ENCODE measurements around the gene RRP1B.
A peak's percentile ranks its signal among the peaks of the same experiment; 100 is the strongest.

Gene RRP1B

DNA sequence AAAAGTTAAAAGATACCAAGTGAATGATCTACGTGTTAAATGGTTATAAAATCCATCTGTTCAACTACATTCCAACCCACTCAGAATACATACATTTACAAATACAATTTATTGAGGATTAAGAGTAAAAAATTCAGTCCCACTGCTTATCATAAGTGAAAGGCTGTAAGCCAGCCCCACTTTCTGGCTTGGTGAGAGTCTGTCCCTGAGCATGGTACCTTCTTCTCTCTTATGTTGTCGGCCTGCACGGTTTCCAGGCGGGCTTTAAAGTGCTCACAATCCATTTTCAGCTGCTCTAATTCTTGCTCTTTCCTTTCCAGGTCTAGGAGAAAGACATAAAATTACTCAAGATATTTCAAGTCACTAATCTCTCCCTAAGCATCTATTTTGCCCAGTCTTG lies 15.3 kb upstream of the RRP1B start:
- Histone ChIP-seq H3K4me3 (no peak overlapping the region), H3K36me3 (no peaks in the 10 kb centered on the region), H3K9me3 (no peaks in the 10 kb centered on the region), H3K27me3 (no peaks in the 10 kb centered on the region), H3K4me1 (peaks cover 0 to 23% (median 3%) of the 10 kb centered on the region in 4 donors), H3K27ac (peak overlapping the region in 1 of 2 donors; percentile 43)
- DNase-seq = no peak
- intact Hi-C loops (cut with DNase I; ENCODE audit: low total_unique reads) = no loop called here
- no peak for TF ChIP-seq CTCF (IDR thresholded peaks at IDR 0.05)

GRCh38 chr21:43644609-43645008 lies 14.8 kb upstream of the RRP1B start:
- Histone ChIP-seq H3K27me3 (no peaks in the 10 kb centered on the region), H3K36me3 (no peaks in the 10 kb centered on the region), H3K4me3 (no peak overlapping the region), H3K4me1 (peaks cover 0 to 23% (median 3%) of the 10 kb centered on the region in 4 donors), H3K9me3 (no peaks in the 10 kb centered on the region), H3K27ac (peak overlapping the region in 1 of 2 donors; percentile 43)
- intact Hi-C loops (cut with DNase I; ENCODE audit: low total_unique reads) = no loop called here
- no peak for TF ChIP-seq CTCF (IDR thresholded peaks at IDR 0.05)
- peak; percentile 29 to 74 for DNase-seq

- Histone ChIP-seq H3K4me3 (no peak overlapping the region), H3K4me1 (peaks cover 0 to 23% (median 3%) of the 10 kb centered on the region in 4 donors), H3K36me3 (no peaks in the 10 kb centered on the region), H3K9me3 (no peaks in the 10 kb centered on the region), H3K27ac (peak overlapping the region in 1 of 2 donors; percentile 43), H3K27me3 (no peaks in the 10 kb centered on the region)
- DNase-seq = peak; percentile 72 to 82
- intact Hi-C loops (cut with DNase I; ENCODE audit: low total_unique reads) = no loop called here
- peak; percentile 41 to 52 for TF ChIP-seq CTCF (IDR thresholded peaks at IDR 0.05)
Measured at GRCh38 chr21:43645136-43645891, 14.0 kb upstream of the RRP1B start.

GRCh38 chr21:43645976-43646375 lies 13.4 kb upstream of the RRP1B start:
- H3K9me3 ChIP-seq = no peaks in the 10 kb centered on the region
- intact Hi-C loops (cut with DNase I; ENCODE audit: low total_unique reads) = no loop called here
- no peak for TF ChIP-seq CTCF (IDR thresholded peaks at IDR 0.05)
- H3K4me3 ChIP-seq = no peak overlapping the region
- H3K36me3 ChIP-seq = no peaks in the 10 kb centered on the region
- no peak for DNase-seq
- peaks cover 0 to 23% (median 3%) of the 10 kb centered on the region in 4 donors for H3K4me1 ChIP-seq
- peak overlapping the region in 1 of 2 donors; percentile 43 for H3K27ac ChIP-seq
- H3K27me3 ChIP-seq = no peaks in the 10 kb centered on the region

- peaks cover 0 to 23% (median 3%) of the 10 kb centered on the region in 4 donors for H3K4me1 ChIP-seq
- H3K27ac ChIP-seq = peak overlapping the region in 1 of 2 donors; percentile 43
- no peaks in the 10 kb centered on the region for H3K36me3 ChIP-seq
- intact Hi-C loops (cut with DNase I; ENCODE audit: low total_unique reads) = no loop called here
- TF ChIP-seq CTCF (IDR thresholded peaks at IDR 0.05) = peak; percentile 98 to 99
- no peaks in the 10 kb centered on the region for H3K9me3 ChIP-seq
- peak; percentile 92 to 95 for DNase-seq
- H3K4me3 ChIP-seq = no peak overlapping the region
- H3K27me3 ChIP-seq = no peaks in the 10 kb centered on the region
Measured at GRCh38 chr21:43646550-43647260, 12.7 kb upstream of the RRP1B start.
